ENCODE results near the gene PLEKHA4.
"Not testable (repeated sequence)": the region's sequence is repeated elsewhere in the genome, so short reads cannot be mapped to it uniquely, and the experiment has no call there.

GRCh38 chr19:48903788-48904187, 35.4 kb upstream of the PLEKHA4 start:
- TF ChIP-seq CTCF (conservative IDR thresholded peaks at IDR 0.05; ENCODE audit: low read depth, low read length); EZH2phosphoT487 (IDR thresholded peaks at IDR 0.05; ENCODE audit: borderline replicate concordance, low read length): not testable (repeated sequence)

Data from PC-3 (cell line).